ENCODE data around the gene FAM111A. TPM values are rescaled to one million over a fixed set of nuclear protein-coding genes. Genes with fewer than 3 reads are reported as not detected.

The FAM111A gene
- total RNA-seq, 1 experiment from 2014 or later = 20.1 TPM

DNA sequence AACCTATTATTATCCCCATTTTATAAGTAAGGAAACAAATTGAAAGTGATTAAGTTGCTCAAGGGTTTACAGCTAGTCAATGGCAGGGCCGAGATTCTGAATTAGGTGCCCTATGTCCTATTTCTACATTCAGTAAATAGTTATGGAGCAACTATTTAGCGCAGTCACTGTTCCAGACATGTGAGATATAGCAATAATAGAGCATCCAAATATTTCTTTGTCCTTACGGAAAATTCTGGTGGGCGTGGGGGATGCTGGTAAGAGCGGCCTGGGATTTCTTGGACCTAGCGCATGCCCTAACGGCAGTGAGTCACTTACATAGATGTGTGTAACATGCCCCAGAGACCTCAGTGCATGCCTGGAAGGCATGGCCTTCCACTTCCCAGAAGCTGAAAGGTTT, 33.7 kb downstream of the FAM111A start:
- H3K4me1 ChIP-seq (ENCODE audit: insufficient read depth, low read length) = peaks cover 3% of the 10 kb centered on the region

More for the DNA sequence above, 33.7 kb downstream of the FAM111A start:
- no CpG with 5 or more reads among the region's 7 CpGs for WGBS (ENCODE audit: extremely low coverage, insufficient read length, low lambda C conversion rate)
- peaks cover 16 to 34% (median 26%) of the 10 kb centered on the region in 3 experiments; a peak in 6 of 7 replicates for H3K36me3 Mint-ChIP-seq (ENCODE audit: insufficient read depth in 1 of 3, low read depth in 3 of 3)
- no peak overlapping the region for H2AFZ ChIP-seq (ENCODE audit: low read length)
- H2BK12ac ChIP-seq (ENCODE audit: insufficient read length, low read depth, low read length) = no peak overlapping the region
- TF ChIP-seq, protein P1, sequence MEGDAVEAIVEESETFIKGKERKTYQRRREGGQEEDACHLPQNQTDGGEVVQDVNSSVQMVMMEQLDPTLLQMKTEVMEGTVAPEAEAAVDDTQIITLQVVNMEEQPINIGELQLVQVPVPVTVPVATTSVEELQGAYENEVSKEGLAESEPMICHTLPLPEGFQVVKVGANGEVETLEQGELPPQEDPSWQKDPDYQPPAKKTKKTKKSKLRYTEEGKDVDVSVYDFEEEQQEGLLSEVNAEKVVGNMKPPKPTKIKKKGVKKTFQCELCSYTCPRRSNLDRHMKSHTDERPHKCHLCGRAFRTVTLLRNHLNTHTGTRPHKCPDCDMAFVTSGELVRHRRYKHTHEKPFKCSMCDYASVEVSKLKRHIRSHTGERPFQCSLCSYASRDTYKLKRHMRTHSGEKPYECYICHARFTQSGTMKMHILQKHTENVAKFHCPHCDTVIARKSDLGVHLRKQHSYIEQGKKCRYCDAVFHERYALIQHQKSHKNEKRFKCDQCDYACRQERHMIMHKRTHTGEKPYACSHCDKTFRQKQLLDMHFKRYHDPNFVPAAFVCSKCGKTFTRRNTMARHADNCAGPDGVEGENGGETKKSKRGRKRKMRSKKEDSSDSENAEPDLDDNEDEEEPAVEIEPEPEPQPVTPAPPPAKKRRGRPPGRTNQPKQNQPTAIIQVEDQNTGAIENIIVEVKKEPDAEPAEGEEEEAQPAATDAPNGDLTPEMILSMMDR (conservative IDR thresholded peaks at IDR 0.05) = no peak
- no peak overlapping the region for H3K9ac ChIP-seq (ENCODE audit: extremely low read depth, insufficient read length, low read length)
- no peaks in the 10 kb centered on the region for H3K9me3 ChIP-seq (ENCODE audit: control insufficient read depth, low read depth, low read length)
- peaks cover 10 to 12% of the 10 kb centered on the region in 2 experiments; a peak in 3 of 5 replicates for H3K9me3 Mint-ChIP-seq
- peaks cover 2% of the 10 kb centered on the region for H3K27me3 Mint-ChIP-seq (ENCODE audit: low read depth)
- no peak overlapping the region for H3K18ac ChIP-seq (ENCODE audit: insufficient read length, low read depth, low read length)
- DNase-seq = no peak
- no peak overlapping the region for H3K27ac Mint-ChIP-seq
- H2AK5ac ChIP-seq (ENCODE audit: insufficient read length, low read length) = no peak overlapping the region
- no peak overlapping the region for H4K8ac ChIP-seq (replicated peaks; ENCODE audit: insufficient read length, low read depth, low read length)
- no peak overlapping the region for H2BK5ac ChIP-seq (ENCODE audit: insufficient read length, low read length)
- H3K23ac ChIP-seq (ENCODE audit: insufficient read length, low read depth, low read length) = no peak overlapping the region
- H3K27ac ChIP-seq (ENCODE audit: insufficient read length, low read depth, low read length) = no peak overlapping the region
- H4K20me1 ChIP-seq (ENCODE audit: control insufficient read depth, insufficient read depth, insufficient read length) = no peaks in the 10 kb centered on the region
- no peak overlapping the region for H4K91ac ChIP-seq (ENCODE audit: insufficient read length, low read depth, low read length)
- no peaks in the 10 kb centered on the region for H3K27me3 ChIP-seq (ENCODE audit: insufficient read depth, low read length)
- no peak overlapping the region for H3K4me2 ChIP-seq (ENCODE audit: insufficient read depth, insufficient read length, low read length)
- H3K4me3 Mint-ChIP-seq = no peak overlapping the region
- H3K4me1 Mint-ChIP-seq = peaks cover 32 to 55% of the 10 kb centered on the region in 2 experiments
- H2BK120ac ChIP-seq (ENCODE audit: low read depth, low read length, poor library complexity, severe bottlenecking) = no peak overlapping the region
- H3K4ac ChIP-seq (ENCODE audit: low read depth, low read length) = no peak overlapping the region
- H2BK20ac ChIP-seq (ENCODE audit: low read depth, low read length, poor library complexity, severe bottlenecking) = no peak overlapping the region
- peaks cover 18% of the 10 kb centered on the region for H3K23me2 ChIP-seq (ENCODE audit: insufficient read length, low read depth, low read length, poor library complexity, severe bottlenecking)
- no peaks in the 10 kb centered on the region; the same call in 1 of the 2 replicates for H3K79me2 ChIP-seq (ENCODE audit: insufficient read depth, low read length)
- H3K14ac ChIP-seq (ENCODE audit: insufficient read depth, low read length) = no peak overlapping the region
- H3T11ph ChIP-seq (ENCODE audit: low read length) = no peak overlapping the region
- H3K79me1 ChIP-seq (ENCODE audit: insufficient read depth, low read depth, low read length, poor library complexity, severe bottlenecking) = no peaks in the 10 kb centered on the region
- no peak overlapping the region for H2BK15ac ChIP-seq (ENCODE audit: low read depth, low read length)
- H3K56ac ChIP-seq (ENCODE audit: insufficient read length, low read depth, low read length) = no peak overlapping the region
- H4K5ac ChIP-seq (ENCODE audit: insufficient read length, low read depth, low read length) = no peak overlapping the region
